Activated CD4-positive, alpha-beta T cell treated with anti-CD3 and anti-CD28 coated beads, Interleukin-2, amount 50 U/mL, for 4 hours (primary cell): ENCODE data around the gene TEX12.
"Not testable (repeated sequence)": the region's sequence is repeated elsewhere in the genome, so short reads cannot be mapped to it uniquely, and the experiment has no call there.

ENCODE experiments used
- DNase-seq, 2 experiments: peaks; one replicate each; pipeline ENCODE4 v3.0.0-alpha.2; 2020

TEX12 gene

GRCh38 chr11:112165049-112165448, 2.1 kb upstream of the TEX12 start:
- DNase-seq = no peak

- no peak for DNase-seq
Measured at GRCh38 chr11:112166562-112166961, 610 bp upstream of the TEX12 start.

- no peak for DNase-seq
Measured at GRCh38 chr11:112172362-112172994, 5.3 kb downstream of the TEX12 start.

- no peak for DNase-seq
Measured at GRCh38 chr11:112173152-112173551, 6.0 kb downstream of the TEX12 start.

GRCh38 chr11:112174789-112175598, 7.8 kb downstream of the TEX12 start, which contains the start of gene BCO2:
Gene BCO2 (plus strand): TSS chr11:112175512. CDS start chr11:112175602, 90 bp downstream.
- peak in 1 of 2 experiments; percentile 5 for DNase-seq

- DNase-seq = no peak
Measured at GRCh38 chr11:112175599-112175952, 8.4 kb downstream of the TEX12 start.

- DNase-seq = no peak
Measured at GRCh38 chr11:112176077-112176476, 8.9 kb downstream of the TEX12 start.

- DNase-seq = no peak
Measured at GRCh38 chr11:112177589-112177988, 10.4 kb downstream of the TEX12 start.

GRCh38 chr11:112178428-112178827, 11.3 kb downstream of the TEX12 start:
- DNase-seq = no peak

GRCh38 chr11:112178936-112179335, 11.8 kb downstream of the TEX12 start:
- DNase-seq = no peak

GRCh38 chr11:112179601-112180000, 12.4 kb downstream of the TEX12 start:
- DNase-seq = no peak

GRCh38 chr11:112182867-112183266, 15.7 kb downstream of the TEX12 start:
- no peak for DNase-seq

GRCh38 chr11:112185883-112186282, 18.7 kb downstream of the TEX12 start:
- DNase-seq = no peak

GRCh38 chr11:112186304-112186703, 19.1 kb downstream of the TEX12 start:
- DNase-seq = no peak

- not testable (repeated sequence) for DNase-seq
Measured at GRCh38 chr11:112195113-112195512, 27.9 kb downstream of the TEX12 start.

- DNase-seq = no peak
Measured at GRCh38 chr11:112195951-112196351, 28.8 kb downstream of the TEX12 start.

GRCh38 chr11:112196519-112197087, 29.4 kb downstream of the TEX12 start:
- no peak for DNase-seq

GRCh38 chr11:112199101-112199500, 31.9 kb downstream of the TEX12 start:
- not testable (repeated sequence) for DNase-seq

GRCh38 chr11:112200252-112200651, 33.1 kb downstream of the TEX12 start:
- no peak for DNase-seq

- DNase-seq = no peak
Measured at GRCh38 chr11:112206071-112206470, 38.9 kb downstream of the TEX12 start.

GRCh38 chr11:112210890-112211289, 43.7 kb downstream of the TEX12 start:
- no peak for DNase-seq

GRCh38 chr11:112211536-112211935, 44.4 kb downstream of the TEX12 start:
- DNase-seq = no peak

- no peak for DNase-seq
Measured at GRCh38 chr11:112212290-112212689, 45.1 kb downstream of the TEX12 start.

- DNase-seq = no peak
Measured at GRCh38 chr11:112212710-112213109, 45.5 kb downstream of the TEX12 start.
